DMS 273 treated with DMSO at 0.1 percent for 48 hours (cell line): ENCODE data around the gene MAP3K6.
A peak's percentile ranks its signal among the peaks of the same experiment; 100 is the strongest.

ENCODE experiments used
- DNase-seq: peaks from one replicate; lab custom pipeline; 2025; lab: John Stamatoyannopoulos, UW

Gene MAP3K6

DNA sequence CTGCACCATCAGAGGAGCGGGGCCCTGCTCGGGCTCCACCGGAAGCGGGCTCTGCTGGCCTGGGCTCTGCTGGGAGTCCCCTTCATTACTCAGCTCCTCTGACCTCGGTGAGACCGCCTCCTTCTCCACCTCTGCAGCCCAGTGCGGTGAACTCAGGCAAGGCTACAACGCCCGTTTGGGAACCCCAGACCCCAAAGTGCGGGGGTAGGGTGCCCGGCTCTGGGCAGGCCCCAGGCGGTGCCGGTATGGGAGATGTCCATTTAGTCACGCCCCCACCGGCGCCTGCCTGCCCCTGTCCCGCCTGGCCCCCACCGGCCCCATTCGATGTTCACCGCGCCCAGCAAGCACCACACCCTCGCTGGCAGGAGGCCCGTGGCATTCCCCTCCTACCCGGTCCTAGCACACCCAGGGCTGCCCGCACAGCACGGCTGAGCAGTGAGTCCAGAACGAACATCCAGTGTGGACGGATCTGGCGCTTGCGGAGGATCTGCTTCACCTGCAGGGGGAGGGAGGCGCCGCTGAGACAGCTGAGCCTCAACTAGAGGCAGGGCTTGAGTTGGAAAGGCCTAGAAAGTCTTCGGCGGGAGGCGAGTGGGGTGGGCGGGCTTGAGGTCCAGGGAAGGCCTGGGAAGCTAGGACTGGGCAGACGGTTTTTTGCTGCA lies 10.0 kb downstream of the MAP3K6 start:
- DNase-seq: no peak

DNA sequence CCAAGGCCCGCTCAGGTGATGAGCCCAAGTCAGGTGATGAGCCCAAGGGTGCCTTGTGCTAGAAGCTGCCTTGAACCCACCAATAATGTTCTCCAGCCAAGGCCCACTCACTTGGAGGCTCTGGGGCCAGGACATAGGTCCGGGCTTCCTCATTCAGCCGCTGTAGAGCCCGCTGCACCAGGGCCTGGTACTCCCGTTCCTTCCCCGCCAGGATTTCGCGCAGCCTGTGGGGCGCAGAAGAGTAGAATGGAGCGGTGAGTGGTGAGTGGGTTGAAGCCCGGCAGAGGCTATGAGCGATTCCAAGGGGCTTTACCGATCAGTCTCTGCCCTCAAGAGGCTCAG lies 10.5 kb downstream of the MAP3K6 start:
- no peak for DNase-seq

DNA sequence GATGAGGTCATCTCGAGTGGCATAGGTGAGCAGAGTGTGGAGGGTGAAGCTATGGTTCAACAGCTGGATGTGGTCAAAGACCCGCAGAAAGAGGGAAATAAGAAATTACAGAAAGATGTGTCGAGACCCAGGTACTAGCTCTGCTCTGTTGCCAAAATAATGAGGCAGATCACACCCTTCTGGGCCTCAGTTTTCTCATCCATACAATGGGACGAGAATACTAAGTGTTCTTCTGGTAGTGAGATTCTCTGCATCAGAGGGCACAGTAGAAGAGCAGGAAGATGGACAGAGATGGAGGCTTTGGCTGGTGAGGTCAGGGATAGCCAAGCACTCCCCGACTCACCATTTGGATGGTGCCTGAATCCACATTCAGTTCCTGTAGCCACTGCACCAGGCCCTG lies 11.1 kb downstream of the MAP3K6 start:
- no peak for DNase-seq

DNA sequence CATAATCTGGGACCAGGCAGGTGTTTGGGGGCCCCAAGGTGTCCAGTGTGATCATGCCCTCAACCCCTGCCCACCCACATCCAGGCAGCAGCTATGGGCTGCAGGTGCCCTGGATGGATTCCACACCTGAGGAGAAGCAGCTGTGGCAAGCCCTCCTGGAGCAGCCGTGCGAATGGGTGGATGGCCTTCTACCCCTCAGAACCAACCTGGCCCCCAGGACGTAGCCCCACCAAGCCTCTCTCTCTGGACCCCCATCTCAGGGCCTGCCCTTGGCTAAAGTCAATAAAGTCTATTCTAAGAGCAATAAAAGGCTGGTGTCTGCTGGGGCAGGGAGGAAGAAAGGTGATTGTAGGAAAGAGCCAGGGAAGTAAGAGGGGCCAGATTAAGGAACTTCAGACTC lies 13.1 kb downstream of the MAP3K6 start:
- DNase-seq: no peak

DNA sequence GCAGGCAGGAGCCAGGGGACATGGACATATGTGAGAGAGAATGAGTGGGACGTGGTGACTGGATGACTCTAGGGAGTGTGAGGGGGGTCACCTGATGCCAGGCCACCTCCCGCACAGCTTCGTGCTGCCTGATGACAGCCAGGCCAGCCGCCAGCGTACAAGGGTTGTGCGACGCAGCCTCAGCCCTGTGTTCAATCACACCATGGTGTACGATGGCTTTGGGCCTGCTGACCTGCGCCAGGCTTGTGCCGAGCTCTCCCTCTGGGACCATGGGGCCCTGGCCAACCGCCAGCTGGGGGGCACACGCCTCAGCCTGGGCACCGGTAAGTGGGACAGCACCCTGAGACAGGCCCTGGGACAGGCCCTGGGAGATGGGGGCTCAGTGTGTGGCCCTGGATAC lies 13.6 kb downstream of the MAP3K6 start:
- no peak for DNase-seq

DNA sequence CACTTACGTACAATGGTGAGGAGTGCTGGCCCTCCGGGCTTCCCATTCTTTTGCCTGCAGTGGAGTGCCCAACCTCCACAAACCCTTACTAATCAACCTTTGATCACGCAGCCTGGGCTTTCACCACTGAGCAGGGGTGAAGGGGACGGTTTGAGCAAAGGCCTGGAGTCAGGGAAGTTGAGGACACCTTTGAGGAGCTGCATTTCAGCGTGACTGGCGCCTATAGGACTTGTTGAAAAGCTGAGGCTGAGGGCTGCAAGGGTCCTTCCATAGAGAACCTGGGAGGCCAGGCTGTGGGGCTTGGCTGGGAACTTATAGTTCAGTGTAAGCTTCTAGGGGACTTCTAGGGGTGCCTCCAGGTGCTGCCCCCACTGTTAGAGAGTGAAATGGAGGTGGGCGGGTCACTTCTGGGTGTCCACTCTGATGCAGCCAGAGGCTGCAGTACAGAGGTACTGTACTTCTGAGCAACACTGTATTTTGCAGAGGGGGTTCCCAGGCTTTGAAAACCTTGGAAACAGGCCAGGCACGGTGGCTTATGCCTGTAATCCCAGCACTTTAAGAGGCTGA lies 15.1 kb downstream of the MAP3K6 start:
- DNase-seq: no peak

DNA sequence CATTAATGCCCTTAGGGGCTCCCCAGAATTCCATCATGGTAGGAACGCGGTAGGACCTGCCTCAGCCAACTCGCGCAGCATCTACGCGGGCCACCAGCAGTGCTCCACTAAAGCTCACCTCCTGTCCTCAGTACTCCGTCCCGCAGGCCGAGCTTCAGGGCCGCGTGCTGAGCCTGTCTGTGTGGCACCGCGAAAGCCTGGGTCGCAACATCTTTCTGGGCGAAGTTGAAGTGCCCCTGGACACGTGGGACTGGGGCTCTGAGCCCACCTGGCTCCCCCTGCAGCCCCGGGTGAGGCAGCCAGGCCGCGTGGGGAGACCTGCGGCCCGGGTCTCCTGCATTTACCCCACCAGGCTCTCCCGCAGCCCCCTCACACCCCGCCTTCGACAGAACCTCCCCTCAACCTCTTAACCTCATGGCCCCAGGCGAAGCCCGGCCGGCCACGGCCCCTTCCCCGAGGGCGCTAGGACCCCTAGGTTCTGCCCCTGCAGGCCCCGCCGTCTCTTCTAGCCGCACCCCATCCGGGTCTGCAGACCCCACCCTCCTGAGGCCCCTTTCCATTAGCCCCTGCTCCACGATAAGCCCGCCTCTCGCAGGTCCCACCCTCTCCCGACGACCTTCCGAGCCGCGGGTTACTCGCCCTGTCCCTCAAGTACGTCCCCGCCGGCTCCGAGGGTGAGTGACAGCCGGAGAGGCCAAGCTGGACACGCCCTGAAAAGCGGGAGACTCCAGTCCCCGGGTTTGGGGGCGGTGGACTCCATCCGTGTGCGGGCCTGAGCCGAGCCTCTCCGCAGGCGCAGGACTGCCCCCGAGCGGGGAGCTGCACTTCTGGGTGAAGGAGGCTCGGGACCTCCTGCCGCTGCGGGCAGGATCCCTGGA lies 15.9 kb downstream of the MAP3K6 start:
- no peak for DNase-seq

DNA sequence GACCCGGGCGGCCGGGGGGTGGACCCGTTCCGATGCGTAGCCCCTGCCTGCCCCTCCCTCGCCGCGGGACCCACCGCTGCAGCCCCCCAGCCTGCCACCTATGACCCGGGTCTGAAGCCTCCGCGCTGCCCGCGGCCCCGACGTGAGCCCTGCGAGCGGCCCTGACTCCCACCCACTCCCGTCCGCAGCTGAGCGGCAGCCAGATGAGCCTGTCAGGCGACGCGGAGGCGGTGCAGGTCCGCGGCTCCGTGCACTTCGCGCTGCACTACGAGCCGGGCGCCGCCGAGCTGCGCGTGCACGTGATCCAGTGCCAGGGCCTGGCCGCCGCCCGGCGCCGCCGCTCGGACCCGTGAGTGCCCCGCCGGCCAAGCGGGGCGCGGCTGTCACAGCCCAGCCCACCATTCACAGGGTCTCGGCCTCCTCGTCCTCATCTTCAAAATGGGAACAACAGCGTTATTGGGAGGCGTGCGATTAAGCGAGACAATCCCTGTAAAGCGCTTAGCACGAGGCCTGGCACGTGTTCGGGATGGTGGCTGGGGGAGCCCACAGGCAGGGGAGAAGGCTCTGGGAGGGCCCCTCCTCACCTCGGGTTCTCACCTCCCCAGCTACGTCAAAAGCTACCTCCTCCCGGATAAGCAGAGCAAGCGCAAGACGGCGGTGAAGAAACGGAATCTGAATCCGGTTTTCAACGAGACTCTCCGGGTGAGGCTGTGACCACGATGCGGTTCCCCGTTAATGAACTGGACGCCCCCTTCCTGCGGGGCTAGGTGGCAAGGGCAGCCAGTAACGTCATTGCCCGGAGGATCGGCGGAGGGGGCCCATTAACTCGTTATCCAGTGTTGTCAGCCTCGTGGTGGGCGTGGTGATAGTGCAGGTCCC lies 16.7 kb downstream of the MAP3K6 start:
- DNase-seq: no peak

DNA sequence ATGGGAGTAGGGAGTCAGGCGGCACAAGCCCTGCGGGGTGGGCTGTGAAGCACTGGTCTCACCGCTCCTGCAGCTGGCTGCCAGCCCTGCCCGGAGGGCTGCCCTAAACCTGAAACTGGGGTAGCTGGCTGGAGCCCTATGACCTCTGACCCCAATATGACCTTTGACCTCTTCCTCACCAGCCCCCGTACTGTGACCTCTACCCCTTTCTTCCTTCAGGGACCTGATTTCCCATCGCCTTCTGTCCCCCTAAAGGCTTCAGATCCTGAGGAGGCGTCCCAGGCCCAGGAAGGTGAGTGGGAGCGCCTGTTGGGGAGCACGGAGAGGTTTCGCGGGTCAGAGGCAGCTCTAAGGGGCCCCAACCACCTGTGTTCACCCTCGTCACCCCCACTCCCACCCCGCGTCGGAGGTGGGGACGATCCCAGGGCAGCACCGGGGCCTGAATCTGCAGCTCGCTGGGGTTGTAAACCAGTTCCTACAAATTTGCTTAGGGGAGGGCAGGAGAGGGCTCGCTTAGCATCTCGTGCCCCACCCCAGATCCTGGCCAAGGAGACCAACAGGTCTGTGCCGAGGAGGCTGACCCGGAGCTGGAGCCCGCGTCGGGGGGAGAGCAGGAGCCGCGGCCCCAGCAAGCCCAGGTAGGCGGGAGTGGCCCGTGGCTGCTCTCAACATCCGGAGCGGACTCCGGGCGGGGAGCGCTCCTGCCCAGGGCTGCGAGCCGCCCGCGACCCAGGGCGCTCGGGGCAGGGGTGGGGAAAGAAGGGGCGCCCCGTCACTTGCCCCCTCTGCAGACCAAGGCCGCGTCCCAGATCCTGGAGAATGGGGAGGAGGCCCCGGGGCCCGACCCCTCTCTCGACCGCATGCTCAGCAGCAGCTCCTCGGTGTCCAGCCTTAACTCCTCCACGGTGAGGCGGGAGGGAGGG lies 17.6 kb downstream of the MAP3K6 start:
- DNase-seq: no peak

DNA sequence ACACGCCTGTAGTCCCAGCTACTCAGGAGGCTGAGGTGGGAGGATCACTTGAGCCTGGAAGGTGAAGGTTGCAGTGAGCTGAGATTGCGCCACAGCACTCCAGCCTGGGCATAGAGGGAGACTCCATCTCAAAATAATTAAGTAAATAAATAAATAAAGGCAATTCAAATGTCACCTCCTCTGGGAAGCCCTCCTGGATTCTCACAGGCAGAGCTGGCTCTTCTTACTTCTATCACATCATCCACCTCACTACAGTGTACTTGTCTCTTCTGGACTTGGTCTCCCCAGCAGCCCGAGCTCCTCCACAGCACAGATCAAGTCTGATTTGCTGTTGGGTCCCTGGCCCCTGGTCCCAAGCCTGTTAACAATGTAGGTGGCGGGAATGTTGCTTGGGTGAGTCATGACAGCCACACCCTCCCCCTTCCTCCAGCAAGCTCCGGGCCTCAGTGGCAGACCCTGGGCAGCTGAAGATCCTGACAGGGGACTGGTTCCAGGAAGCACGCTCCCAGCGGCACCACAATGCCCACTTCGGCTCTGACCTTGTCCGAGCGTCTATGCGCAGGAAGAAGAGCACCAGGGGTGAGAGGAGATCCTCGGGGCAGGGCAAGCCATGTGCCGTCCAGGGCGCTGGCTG lies 19.7 kb downstream of the MAP3K6 start:
- no peak for DNase-seq

DNA sequence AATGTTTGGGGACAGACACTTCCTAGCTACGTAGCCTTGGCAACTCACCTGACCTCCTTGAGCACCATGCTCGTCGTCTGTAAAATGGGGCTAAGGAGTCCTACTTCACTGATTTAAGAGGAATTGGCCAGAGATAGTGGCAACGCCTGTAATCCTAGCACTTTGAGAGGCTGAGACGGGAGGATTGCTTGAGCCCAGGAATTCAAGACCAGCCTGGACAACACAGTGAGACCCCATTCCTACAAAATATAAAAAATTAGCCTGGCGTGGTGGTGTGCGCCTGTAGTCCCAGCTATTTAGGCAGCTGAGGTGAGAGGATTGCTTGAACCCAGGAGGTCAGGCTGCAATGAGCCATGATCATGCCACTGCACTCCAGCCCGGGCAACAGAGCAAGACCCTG lies 20.4 kb downstream of the MAP3K6 start:
- DNase-seq: no peak

DNA sequence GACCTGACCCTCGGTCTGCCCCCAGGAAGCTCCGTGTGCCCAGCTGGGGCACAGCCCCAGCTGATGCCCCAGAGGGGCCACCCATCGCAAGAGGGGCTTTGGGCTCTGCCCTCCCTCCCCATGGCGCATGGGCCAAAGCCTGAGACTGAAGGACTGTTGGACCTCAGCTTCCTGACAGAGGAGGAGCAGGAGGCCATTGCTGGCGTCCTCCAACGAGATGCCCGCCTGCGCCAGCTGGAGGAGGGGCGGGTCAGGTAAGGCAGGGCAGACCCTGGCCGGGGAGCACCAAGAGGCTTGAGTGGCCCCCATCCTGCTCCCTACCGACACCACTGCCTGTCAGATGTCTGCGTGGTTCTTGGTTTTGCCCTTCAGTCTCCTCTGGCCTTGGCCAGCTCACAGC lies 21.5 kb downstream of the MAP3K6 start:
- no peak for DNase-seq

DNA sequence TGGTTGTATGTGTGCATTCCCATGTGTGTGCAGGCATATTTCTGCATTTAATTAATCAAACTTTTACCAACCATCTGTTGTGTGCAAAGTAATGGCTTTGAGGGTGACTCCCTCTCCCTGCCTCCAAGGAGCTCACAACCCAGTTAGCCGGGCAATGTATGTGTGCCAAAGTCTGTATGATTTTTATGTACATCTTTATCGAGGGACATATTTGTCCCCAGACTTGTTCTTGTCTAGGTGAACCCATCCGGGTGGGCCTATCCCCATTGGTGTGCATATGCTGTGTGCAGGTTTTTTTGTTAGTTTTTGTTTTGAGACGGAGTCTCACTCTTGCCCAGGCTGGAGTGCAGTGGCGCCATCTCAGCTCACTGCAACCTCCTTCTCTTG lies 23.1 kb downstream of the MAP3K6 start:
- DNase-seq: no peak

DNA sequence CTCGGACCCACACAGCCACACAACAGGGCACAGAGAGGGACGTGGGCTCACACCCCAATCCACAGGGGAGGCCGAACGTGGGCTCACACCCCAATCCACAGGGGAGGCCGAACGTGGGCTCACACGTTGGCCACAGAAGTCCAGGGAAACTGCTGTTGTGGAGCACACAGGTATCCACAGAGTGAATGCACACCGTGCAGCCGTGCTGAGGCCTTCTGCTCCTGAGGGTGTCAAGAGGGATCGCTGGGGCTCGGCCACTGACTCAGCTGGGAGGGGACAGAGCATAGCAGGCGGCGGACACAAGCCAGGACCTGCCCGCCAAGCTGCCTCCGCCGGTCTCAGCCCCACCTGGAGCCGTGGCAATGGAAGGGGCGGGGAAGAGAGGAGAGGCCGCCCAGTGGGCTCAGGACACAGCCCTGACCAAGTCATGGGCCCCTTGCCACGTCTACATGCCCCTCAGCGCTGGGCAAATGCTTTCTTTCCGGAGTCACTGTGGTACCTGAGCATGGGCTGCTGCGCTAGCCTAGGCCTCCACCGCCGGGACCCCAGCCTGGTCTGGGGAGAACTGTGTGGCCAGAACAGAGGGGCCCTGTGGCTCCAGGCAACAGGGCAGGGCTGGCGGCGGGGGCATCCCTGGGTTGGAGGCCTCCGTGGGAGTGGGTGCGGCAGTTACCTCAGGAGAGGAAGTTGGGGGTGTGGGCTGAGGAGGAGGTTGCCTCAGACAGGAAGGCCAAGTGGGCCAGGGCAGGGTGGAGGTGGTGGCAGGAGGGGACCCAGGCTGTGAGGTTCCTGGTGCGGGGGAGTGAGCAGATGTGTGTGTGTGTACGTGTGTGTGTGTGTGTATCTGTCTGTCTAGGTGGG lies 23.8 kb downstream of the MAP3K6 start:
- peak; percentile 70 for DNase-seq

DNA sequence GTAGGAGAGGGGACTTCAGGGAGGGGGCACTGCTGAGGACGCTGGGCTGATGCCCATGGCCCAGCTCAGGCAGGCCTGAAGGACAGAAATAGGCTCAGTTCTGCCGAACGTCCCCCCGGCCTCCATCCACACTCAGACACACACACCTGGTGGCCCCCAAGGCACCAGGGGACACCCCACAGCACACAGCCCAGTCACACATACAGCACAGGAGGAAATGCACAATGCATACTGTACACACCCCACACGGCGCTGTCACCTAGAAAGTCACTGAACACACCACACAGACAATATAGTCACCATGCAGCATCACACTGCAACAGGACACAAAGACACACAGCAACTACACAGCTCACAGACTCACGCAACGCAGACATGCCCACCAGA lies 24.4 kb downstream of the MAP3K6 start:
- DNase-seq: no peak

DNA sequence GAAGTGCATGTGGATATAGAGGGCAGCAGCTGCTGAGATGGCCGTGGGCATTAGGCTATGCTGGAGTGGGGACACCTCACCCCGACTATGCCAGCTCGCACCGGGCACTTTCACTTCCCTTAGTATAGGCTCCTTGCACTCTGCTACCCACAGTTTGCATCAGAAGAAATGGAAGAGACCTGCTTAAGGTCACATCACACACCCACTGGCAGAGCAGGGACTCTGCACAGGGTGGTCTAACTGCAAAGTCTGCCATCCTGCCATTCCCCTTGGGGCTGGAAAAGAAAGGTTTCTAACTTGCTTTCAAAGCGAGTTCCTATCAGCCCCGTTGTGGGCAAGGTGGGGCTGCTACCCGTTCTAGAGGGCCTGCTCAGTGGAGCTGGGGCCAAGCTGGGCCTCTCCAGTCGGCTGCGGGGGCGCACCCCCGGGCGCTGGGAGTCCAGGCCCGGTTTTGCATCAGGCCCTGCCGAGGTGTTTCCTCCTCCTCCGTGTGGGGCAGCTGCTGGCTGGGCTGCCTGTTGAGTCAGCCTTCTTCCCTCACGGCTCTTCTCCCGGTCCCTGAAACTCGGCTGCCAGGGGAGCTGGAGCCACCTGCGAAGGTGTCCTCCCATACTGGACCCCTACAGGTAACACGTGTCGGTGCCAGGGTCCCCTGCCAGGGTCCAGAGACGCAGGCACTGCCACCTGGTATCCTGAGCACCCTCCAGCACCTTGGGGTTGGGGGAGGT lies 25.1 kb downstream of the MAP3K6 start, which contains the start of gene SYTL1:
Gene SYTL1 (plus strand): TSS at position 498 of the 728 bp plus-strand sequence. CDS start 3,313 bp downstream, outside the sequence.
- peak; percentile 47 for DNase-seq

DNA sequence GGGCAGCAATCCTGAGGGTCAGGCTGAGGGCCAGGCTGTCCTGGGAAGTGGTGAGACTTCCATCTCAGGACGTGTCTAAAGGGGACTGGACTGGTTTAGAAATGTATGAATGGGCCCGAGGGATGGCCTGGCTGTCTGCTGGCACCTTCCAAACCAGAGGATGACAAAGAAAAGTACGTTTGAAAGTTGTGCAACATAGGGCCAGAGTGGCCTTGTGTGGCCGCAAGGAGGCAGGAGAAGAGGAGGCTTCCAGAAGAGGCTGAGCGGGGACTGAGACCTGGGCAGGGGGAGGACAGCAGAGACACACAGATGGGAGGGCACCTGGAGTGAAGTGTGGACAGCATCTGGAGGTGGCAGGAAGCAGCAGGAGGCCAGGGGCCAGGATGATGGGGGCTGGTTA lies 27.5 kb downstream of the MAP3K6 start:
- DNase-seq: no peak

DNA sequence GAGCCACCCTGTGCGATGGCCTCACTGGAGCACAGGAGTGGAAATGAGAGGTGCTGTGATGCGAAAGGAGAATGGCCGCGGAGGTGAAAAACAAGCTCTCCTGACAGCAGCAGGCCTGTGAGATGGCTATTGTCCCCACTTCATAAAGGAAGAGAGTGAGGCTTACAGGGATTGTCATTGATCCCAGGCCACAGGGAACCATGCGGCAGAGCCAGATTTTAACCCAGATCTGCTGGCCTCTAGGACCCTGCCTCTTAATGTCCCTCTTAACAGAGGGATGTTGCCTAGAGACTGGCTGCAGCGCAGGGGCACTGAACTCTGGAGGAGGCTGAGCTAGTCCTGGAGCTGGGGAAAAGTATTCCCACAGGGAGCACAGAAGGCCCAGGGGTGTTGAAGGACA lies 28.0 kb downstream of the MAP3K6 start:
- no peak for DNase-seq

DNA sequence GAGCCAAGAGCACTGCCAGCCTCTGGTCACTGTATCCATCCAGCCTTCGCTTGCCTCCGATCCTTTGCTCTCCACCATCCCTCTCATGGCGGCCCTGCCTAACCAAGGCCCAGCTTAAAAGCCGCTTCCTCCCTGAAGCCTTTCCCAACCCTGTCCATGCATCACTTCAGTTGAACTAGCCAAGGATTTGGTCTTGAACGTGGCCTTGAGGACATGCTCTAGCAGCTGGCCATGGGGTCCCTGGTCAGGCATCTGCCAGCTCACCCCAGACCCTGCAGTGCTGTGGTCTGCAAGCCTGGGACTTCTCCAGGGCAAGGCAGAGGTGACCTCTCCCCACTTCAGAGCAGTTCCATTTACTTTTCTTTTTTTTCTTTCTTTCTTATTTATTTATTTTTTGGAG lies 30.0 kb downstream of the MAP3K6 start:
- no peak for DNase-seq
